GM19239 (cell line): Measurements from ENCODE around the gene ADAMTS17.
"Not testable (repeated sequence)": the region's sequence is repeated elsewhere in the genome, so short reads cannot be mapped to it uniquely, and the experiment has no call there.

Experiments used
- DNase-seq: peaks from one replicate; pipeline ENCODE4 v3.0.0; 2011; ENCODE audit warnings: low spot score; ENCODE audit not compliant: insufficient read length
- FAIRE-seq: peaks from 2 replicates; lab custom pipeline; 2011; peaks lifted over from hg19 to GRCh38; lab: Jason Lieb, UNC

The ADAMTS17 gene

DNA sequence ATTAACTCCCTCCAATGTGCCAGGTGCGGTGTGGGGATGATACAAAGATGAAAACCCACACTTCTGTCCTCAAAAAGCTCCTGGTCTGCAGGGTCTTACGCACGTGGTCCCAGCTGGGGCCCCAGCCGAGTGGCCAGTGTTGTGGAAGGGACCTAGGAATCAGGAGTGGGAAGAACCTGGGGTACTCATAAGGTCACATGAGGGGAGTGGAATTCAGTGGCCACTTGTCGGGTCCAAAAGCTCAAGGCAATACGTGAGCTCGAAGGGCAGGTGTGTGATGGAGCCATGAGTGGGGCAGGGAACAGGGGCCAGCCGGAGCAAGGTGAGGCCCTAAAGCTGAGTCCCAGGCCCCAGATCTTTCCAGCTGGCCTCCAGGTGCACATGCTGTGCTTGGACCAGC lies 348.5 kb downstream of the ADAMTS17 start:
- DNase-seq (no peak), FAIRE-seq (no peak)

DNA sequence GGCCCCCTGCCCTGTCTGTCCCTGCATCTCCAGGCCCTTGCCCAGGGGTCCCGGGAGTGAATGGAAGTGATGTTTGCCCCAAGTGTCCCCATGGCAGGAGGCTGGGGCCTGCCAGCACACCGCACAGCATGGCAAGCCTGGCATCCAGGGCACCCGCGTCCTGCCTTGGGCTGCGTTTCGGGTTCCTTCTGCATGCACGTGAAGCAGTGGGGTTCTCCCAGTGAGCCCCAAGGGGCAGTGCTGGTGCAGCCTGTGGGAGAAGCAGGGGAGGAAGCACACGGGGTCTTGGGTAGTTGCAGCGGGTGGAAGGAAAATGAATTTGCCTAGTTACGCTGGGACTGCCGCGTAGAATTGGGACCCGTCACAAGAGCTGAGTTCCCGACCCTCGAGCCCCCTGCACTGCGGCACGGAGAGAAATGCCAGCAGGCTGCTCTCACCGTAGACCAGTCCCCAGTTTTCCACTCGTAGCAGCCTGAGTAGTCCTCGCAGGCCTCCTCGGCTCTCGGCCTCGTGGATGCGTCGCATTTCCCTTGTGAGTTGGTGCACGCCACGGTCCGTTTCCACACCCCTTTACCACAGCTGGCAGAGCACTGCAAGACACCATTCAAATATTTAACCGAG lies 349.1 kb downstream of the ADAMTS17 start:
- DNase-seq (no peak), FAIRE-seq (no peak)

DNA sequence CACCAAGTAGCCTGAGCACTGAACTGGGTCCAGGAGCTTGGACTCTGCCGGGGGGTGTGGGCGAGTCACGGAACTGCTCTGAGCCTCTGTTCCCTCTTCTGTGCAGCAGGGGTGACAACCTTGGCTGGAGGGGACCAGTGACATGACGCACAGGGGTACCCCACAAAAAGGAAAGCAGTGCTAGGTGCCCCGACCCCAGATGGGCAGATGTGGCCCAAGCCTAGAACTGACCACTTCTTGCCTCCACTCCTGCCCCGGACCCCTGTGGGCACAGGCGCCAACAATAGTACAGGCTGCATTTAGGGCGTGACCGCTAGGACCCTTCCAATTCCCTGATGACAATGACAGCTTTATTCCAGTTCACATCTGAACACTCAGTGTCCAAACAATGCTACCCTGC lies 352.7 kb downstream of the ADAMTS17 start:
- FAIRE-seq (no peak), DNase-seq (no peak)

DNA sequence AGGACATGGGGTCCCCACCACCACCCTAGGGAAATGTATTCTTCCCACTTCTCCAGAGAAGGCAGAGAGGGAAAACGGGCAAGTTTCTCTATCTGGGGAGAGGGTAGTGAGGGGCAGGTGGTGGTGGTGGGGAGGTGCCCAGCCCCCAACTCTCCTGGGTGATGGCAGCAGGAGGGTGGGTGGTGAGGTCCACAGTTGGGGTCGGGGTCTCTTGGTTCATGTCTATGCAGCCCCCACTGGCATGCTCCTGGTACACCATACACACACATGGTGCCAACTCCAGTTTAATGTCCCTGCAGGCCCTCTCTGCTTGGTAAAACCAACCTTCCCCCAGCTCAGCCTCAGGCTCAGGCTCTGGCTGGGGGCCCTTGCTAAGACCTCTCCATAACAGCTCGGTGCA lies 354.1 kb downstream of the ADAMTS17 start:
- DNase-seq (no peak), FAIRE-seq (no peak)

DNA sequence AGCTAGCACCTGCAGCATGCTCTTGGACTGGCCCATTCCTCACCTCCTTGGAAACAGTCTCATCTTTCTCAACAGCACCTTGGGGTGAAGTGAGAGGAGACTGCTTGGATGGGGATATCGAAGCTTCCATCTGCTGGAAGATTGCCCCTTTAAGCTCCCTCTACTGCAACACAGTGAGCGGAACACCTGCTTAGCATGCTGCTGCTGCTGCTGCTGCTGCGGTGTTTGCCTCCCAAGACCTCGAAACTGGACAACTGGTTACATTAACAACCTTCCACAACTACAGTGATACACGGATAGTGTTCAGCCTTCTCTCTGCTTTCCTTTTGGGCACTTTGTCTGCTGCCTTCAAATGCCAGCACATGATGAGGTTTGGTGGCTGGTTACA lies 354.7 kb downstream of the ADAMTS17 start:
- no peak for DNase-seq
- no peak for FAIRE-seq

DNA sequence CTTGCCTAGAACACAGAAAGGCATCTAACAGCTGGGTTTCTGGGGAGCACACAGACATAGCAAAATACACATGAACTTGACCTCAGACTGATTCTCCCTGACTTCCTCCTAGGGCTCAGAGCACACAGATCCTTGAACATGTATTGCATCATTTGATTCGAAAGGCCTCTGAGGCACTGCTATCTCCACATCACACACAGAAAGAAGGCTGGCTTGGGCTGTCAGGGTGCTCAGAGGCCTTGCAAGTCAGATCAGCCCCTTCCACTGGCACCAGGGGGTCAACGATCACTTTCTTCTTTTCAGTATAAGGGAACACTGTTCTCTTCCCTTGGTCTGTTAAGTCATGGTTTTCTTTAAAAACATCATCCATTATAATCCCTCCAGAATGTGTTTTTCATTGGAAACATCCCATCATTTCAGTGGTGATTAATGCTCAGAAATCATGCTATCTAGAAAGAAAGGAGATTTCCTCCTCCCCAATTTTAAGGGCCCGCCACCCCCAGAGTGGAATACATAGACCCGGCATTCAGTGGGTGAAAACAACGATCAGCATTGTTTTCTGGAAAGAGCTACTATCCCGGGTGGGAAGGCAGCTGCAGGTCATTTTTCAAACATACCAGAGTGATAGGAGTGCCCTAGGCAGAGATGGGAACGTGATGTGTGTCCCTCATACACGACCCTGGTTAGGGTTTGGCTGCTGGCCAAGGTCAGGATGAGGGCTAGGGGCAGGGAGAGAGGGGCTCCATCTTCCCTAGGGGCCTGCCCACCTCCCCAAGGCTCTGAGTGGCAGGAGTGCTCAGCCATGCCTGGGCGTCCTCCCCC lies 355.3 kb downstream of the ADAMTS17 start:
- no peak for FAIRE-seq
- DNase-seq, result no peak

DNA sequence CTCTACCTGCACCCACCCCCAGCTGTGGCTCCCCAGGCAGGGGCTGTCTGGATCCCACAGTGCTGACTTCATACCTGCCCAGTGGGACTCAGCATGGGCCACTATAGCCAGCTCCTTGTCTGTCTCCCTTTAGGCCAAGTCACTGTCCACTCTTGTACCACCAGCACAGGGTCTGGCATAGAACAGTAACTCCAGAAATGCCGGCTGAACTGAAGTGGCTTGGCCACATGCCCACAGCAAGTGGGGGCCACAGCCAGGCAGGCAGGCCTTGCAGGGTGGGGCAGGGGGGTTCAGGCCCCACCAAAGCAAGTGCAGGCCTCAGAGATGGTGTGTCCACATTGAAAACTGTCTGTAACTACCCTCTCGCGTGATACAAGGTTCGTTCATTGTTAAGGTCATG lies 355.9 kb downstream of the ADAMTS17 start:
- FAIRE-seq, result no peak

DNA sequence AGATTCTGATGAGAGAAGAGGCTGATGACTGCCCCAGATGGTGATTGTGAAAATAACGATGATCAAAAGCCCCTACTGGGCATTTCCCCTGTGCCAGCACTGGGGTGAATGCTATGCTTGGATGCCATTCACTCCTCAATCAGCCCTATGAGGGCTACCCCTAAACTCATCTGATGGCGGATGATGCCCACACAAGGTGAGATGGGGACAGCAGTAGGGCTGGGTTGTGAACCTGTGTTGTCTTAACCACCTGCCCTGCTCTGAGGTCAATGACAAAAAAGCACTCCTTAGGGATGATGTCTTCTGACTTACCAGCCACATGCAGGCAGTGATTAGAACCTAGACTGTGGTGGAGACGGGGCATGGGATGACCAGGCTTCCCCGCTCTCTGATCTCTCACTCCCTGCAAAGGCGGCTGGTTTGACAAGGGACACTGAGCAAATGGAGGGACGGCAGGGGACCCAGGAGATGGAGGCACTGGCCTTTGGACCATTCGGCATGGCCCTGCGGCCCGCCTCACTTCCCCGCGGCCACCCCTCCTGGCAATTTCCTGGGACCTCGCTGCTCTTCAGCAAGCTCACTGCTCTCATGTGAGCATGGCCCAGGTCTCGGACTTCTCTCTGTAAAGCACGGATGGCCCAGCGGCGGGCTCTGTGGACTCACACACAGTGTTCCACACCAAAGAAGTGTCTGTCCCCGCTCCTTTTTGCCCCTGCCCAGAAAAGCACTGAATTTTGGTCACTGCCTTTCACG lies 357.1 kb downstream of the ADAMTS17 start:
- DNase-seq (no peak), FAIRE-seq (no peak)

More for the DNA sequence above, 355.9 kb downstream of the ADAMTS17 start:
- DNase-seq, result no peak

DNA sequence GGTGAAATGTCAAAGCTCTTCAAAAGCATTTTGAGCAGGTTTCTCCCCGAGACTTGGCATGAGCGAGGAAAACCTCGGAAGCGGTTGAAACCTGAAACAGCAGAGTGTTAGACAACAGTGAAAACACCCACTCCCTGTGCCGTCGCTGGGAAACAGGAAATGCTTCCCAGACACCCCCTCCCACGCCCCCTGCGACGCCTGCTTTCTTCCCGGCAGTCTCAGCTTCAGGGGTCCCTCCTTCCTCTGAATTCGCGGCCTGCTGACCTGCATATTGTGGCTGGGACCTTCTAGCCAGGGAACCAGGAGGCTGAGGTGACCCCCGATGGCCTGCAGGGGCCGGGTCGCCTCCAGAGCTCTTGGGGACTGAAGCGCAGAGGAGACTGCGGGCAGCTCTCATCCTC lies 357.9 kb downstream of the ADAMTS17 start:
- FAIRE-seq (no peak), DNase-seq (no peak)

DNA sequence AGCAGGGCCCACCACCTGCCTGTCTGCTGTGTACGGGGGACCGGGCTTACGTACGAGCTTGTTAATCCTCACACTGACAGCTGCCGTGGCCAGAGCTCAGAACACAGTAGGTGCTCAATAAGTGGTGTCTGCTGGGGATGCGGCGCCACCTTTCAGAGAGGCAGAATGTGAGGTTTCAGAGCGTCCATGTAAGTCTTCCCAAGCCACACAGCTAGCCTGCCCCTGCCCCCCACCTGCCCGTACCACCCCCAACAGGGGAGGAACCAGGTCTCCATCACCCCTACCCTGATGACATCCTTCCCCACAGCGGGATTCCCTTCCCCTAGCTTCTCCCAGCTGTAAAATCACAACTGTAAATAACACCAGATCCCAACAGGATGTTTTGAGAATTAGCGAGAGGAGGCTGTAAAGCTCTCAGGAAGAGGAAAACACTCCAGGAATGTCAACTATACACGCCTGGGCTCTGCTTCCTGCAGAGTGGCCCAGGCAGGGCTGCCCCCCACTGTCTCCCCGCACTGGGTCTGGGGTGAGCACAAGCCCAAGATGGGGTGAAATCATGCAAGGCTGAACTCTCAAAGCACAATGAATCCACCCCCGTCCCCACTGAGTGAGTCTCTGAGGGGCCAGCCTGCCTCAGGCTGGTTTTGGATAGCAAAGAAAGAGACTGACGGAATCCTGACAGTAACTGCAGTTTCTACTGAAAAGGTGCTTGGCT lies 358.4 kb downstream of the ADAMTS17 start:
- no peak for FAIRE-seq
- no peak for DNase-seq

DNA sequence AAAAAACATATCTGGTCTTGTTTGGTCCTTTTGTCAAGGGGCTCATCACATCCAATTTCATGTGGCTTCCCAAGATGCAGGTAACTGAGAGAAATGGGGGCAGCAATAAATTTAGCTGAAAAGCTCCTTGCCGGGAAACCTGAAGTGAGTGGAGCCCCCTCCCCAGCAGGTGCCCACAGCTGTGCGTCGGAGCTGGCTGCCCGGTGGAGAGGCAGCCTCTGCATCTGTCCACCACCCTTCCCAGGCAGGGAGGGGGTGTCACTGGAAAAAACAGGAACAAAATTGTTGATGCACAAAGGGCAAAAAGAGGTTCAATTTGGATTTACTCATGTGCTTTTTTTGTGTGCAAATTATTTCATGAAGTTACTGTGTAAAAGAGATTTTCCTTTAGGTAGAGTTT lies 359.1 kb downstream of the ADAMTS17 start:
- FAIRE-seq (no peak), DNase-seq (no peak)

DNA sequence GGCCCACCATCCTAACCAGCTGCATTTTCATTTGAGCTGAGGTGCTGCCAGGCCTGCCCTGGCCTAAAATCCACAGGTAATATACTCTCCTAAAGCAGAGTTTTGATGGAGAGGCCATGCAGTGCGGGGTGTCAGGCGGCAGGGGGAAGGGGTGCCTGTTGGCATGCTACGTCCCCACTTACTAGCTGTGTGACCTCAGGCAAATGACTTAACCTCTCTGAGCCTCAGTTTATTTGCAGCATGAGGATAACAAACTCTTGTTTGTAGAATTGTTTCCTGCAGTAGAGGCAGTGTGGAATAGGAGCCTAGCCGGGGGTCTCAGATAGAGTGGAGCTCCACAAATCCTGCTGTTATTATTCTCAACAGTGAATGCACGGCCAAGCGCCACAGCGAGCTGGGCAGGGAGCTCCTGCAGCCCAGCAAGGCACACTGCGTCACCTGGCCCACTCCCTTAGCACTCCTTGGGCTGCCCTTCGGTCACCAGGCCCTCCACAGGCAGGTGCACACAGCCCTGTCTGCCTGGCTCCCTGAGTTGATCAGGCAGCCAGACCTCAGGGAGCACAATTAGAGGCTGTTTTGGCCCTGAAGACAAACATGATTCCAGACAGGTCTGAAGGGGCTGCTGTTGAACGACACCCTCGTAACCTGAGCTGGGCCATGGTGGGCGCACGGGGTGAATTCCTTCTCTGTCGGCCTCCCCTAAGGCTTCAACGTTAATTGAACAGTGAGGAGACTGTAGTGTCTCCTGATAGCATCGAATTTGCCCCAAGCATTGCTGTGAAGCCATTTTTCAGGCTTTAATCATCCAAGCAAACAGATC lies 359.7 kb downstream of the ADAMTS17 start:
- FAIRE-seq, result no peak
- DNase-seq, result no peak

DNA sequence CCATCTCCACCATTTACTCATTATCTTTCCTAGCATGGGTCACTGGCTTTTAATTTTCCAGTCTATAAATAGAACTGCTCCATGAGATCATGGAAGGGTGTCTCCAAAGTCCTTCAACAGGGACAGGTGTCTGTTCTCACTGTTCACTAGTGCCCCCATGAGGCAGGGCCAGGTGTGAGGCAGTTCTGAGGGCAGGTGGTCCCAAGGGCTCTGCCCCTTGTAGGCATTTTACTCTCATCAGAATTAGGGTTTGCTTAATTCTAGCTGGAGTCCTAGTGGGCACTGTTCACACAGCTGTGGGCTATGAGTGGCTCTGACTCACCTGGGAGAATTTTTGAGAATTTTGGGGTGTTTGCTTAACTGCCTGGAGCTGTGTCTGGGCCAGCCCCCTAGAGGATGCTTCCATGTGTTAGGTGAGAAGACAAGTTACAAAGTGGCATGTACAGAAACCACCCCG lies 360.6 kb downstream of the ADAMTS17 start:
- no peak for FAIRE-seq
- DNase-seq, result no peak

DNA sequence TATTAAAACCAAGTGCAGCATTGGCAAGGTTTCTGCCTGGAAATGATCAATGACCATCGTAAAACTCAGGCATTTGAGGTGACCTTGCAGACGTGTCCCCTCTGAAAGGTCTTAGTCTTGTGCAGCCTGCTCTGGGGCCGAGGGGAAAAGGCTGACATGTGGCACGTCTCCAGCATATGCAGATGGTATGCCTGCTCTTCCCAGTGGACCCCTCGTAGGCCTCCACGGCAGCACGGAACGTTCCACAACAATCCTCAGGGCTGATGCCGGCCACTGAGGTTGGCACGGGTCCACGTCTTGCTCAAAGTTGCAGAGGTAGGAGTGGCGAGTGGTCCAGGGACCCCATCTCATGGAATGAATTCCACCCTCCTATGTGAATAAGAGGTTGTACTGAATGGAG lies 361.0 kb downstream of the ADAMTS17 start:
- FAIRE-seq (no peak), DNase-seq (no peak)

DNA sequence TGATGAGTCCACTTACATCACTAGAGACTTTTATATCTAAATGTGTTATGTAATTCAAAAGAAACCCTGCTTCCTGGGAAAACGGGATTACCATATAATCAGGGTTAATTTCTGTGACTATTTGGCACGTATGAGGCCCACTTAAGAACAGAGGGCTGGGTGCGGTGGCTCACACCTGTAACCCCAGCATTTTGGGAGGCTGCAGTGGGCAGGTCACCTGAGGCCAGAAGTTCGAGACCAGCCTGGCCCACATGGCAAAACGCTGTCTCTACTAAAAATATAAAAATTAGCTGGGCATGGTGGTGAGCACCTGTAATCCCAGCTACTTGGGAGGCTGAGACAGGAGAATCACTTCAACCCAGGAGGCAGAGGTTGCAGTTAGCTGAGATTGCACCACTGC lies 361.9 kb downstream of the ADAMTS17 start:
- not testable (repeated sequence) for FAIRE-seq, DNase-seq

DNA sequence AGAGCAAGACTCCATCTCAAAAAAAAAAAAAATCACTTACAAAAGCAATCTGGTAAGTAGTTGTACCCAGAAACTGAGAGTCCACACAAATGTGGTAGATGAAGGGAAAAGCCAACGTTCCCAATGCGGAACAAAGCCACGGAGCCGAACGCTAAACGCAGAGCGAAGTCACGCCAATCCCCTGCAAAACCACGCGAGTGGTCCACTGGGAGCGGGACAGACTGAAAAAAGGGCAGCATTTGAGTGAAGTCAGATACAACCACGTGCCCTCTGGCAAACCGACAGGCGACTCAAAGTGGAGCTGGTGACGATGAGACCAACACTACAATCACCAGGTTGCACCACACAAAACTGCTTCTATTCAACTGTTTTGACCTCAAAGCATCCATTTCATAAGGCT lies 362.4 kb downstream of the ADAMTS17 start:
- DNase-seq, result no peak
- no peak for FAIRE-seq

DNA sequence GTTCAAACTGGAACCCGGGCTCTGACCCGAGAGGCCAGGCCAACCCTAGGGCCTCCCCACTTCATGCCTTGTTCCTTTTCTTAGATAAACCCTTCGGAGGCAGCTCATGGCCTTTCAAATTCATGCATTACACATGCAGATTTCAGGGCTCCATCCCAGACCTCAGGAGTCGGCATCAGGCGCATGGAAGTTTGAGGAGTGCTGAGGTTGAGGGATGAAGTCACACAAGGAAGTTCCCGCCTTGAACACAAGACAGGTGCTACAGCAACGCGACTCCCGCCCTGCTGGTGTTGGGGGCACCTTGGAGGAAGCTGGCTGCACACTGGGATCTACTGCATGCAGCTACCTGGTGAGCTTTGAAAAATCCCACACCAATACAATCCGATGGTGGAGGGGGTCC lies 363.3 kb downstream of the ADAMTS17 start:
- FAIRE-seq, result no peak
- no peak for DNase-seq

DNA sequence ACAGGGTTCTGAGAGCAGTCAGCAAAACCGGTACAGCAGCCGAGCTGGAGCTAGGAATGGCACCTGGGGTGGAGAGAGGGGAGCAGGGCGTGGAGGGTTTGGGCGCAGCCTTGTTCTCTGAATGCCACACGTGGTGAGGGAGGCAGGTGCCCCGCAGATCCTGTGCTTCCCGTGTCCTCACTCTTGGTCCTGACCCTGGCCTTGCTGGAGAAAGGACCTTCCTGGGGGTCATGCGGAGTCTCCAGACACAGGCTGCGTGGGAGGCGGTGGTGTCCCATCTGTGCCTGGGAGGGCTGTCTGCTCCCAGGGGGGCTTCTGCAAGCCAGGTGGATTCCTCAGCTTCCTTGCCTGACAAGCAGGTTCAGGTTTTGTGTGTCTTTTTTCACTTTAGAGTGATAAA lies 363.8 kb downstream of the ADAMTS17 start:
- DNase-seq (no peak), FAIRE-seq (no peak)

DNA sequence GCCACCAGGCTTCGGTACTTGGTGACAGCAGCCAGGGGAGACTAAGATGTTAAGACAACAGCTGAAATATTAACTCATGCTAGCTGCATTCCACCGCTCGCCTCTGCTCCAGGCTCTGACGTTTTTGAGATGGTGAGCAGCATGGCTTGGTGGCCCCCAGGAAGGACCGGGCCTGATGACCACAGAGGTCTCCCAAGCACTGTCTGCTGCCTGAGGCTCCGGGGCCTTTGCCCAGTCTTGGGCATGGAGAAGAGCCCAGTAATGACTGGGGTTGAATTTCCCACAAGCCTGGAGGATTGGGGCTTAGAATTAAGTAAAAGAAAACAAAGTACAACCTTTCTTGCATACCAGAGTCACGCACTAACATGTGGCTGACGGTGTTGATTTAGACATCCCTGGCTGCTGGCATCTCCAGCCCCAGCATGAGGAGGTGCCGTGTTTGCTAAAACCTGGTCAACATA lies 364.9 kb downstream of the ADAMTS17 start:
- FAIRE-seq (no peak), DNase-seq (no peak)

DNA sequence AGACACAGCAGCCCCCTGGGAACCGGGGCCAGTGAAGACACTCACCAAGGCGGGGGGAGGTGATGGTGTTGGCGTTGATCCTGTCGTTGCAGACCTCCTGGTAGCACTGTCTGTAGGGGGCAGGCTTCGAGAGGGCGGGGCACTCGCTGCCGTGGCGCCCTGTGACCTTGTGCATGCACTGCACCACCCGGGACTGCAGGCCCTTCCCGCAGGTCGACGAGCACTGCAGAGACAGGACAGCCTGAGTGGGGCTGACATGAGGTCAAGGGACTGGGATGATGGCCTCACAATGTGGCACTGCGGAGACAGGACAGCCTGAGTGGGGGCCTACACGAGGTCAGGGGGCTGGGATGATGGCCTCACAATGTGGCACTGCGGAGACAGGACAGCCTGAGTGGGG lies 365.8 kb downstream of the ADAMTS17 start:
- FAIRE-seq (no peak), DNase-seq (no peak)
